ENCODE results near the gene CNTN1.

The CNTN1 gene

GRCh38 chr12:40828593-40828990 is 136.4 kb downstream of the CNTN1 start:
- Histone ChIP-seq H3K4ac (ENCODE audit: low read depth, low read length) (no peak overlapping the region), H3K36me3 (ENCODE audit: control insufficient read depth, insufficient read depth, low read length) (no peaks in the 10 kb centered on the region), H3K4me2 (ENCODE audit: low read length) (no peak overlapping the region), H3K23ac (ENCODE audit: low read length) (no peak overlapping the region), H3K4me3 (ENCODE audit: low read length) (no peak overlapping the region), H4K8ac (ENCODE audit: low read depth, low read length) (no peak overlapping the region), H3K79me2 (ENCODE audit: control insufficient read depth, insufficient read depth, low read length) (no peaks in the 10 kb centered on the region), H3K79me1 (ENCODE audit: low read length) (no peaks in the 10 kb centered on the region), H3K18ac (ENCODE audit: low read length) (no peak overlapping the region), H3K9ac (ENCODE audit: low read length) (no peak overlapping the region), H2AK5ac (ENCODE audit: low read length) (no peak overlapping the region), H2BK15ac (replicated peaks; ENCODE audit: low read depth) (no peak overlapping the region), H3K27me3 (ENCODE audit: insufficient read depth, low read length, poor library complexity) (no peaks in the 10 kb centered on the region), H3K27ac (ENCODE audit: low read depth, low read length) (no peak overlapping the region), H4K5ac (ENCODE audit: low read length) (no peak overlapping the region), H3K56ac (ENCODE audit: low read length) (no peak overlapping the region), H2BK5ac (ENCODE audit: low read length) (no peak overlapping the region), H3K4me1 (ENCODE audit: control insufficient read depth, low read depth, low read length) (no peaks in the 10 kb centered on the region), H2BK120ac (ENCODE audit: low read depth, low read length) (no peak overlapping the region)
- no CpG with 5 or more reads among the region's 5 CpGs for WGBS (ENCODE audit: extremely low coverage, insufficient coverage, low lambda C conversion rate)
- DNase-seq = no peak

GRCh38 chr12:40829738-40830144 is 137.5 kb downstream of the CNTN1 start:
- Histone ChIP-seq H3K4me2 (ENCODE audit: low read length) (no peak overlapping the region), H4K5ac (ENCODE audit: low read length) (no peak overlapping the region), H2AK5ac (ENCODE audit: low read length) (no peak overlapping the region), H2BK15ac (replicated peaks; ENCODE audit: low read depth) (no peak overlapping the region), H3K23ac (ENCODE audit: low read length) (no peak overlapping the region), H3K9ac (ENCODE audit: low read length) (no peak overlapping the region), H3K36me3 (ENCODE audit: control insufficient read depth, insufficient read depth, low read length) (no peaks in the 10 kb centered on the region), H3K27me3 (ENCODE audit: insufficient read depth, low read length, poor library complexity) (no peaks in the 10 kb centered on the region), H2BK5ac (ENCODE audit: low read length) (no peak overlapping the region), H4K8ac (ENCODE audit: low read depth, low read length) (no peak overlapping the region), H3K18ac (ENCODE audit: low read length) (no peak overlapping the region), H3K56ac (ENCODE audit: low read length) (no peak overlapping the region), H3K4ac (ENCODE audit: low read depth, low read length) (no peak overlapping the region), H3K79me2 (ENCODE audit: control insufficient read depth, insufficient read depth, low read length) (no peaks in the 10 kb centered on the region), H3K27ac (ENCODE audit: low read depth, low read length) (no peak overlapping the region), H3K79me1 (ENCODE audit: low read length) (no peaks in the 10 kb centered on the region), H3K4me1 (ENCODE audit: control insufficient read depth, low read depth, low read length) (no peaks in the 10 kb centered on the region), H2BK120ac (ENCODE audit: low read depth, low read length) (no peak overlapping the region), H3K4me3 (ENCODE audit: low read length) (no peak overlapping the region)
- no CpG with 5 or more reads among the region's 1 CpG for WGBS (ENCODE audit: extremely low coverage, insufficient coverage, low lambda C conversion rate)
- no peak for DNase-seq

- H4K5ac ChIP-seq (ENCODE audit: low read length) = no peak overlapping the region
- no peak overlapping the region for H3K23ac ChIP-seq (ENCODE audit: low read length)
- H2BK5ac ChIP-seq (ENCODE audit: low read length) = no peak overlapping the region
- no peaks in the 10 kb centered on the region for H3K79me1 ChIP-seq (ENCODE audit: low read length)
- H3K36me3 ChIP-seq (ENCODE audit: control insufficient read depth, insufficient read depth, low read length) = no peaks in the 10 kb centered on the region
- H3K4me3 ChIP-seq (ENCODE audit: low read length) = no peak overlapping the region
- H2BK120ac ChIP-seq (ENCODE audit: low read depth, low read length) = no peak overlapping the region
- no peak overlapping the region for H3K4me2 ChIP-seq (ENCODE audit: low read length)
- H3K79me2 ChIP-seq (ENCODE audit: control insufficient read depth, insufficient read depth, low read length) = no peaks in the 10 kb centered on the region
- no peak overlapping the region for H3K56ac ChIP-seq (ENCODE audit: low read length)
- H3K9ac ChIP-seq (ENCODE audit: low read length) = no peak overlapping the region
- H4K8ac ChIP-seq (ENCODE audit: low read depth, low read length) = no peak overlapping the region
- no peak for DNase-seq
- H3K4ac ChIP-seq (ENCODE audit: low read depth, low read length) = no peak overlapping the region
- H3K27me3 ChIP-seq (ENCODE audit: insufficient read depth, low read length, poor library complexity) = no peaks in the 10 kb centered on the region
- H3K4me1 ChIP-seq (ENCODE audit: control insufficient read depth, low read depth, low read length) = no peaks in the 10 kb centered on the region
- no peak overlapping the region for H3K27ac ChIP-seq (ENCODE audit: low read depth, low read length)
- H3K18ac ChIP-seq (ENCODE audit: low read length) = no peak overlapping the region
- no peak overlapping the region for H2BK15ac ChIP-seq (replicated peaks; ENCODE audit: low read depth)
- no peak overlapping the region for H2AK5ac ChIP-seq (ENCODE audit: low read length)
Observed at GRCh38 chr12:40831916-40832315, 139.7 kb downstream of the CNTN1 start.

- H3K4ac ChIP-seq (ENCODE audit: low read depth, low read length) = no peak overlapping the region
- no peaks in the 10 kb centered on the region for H3K4me1 ChIP-seq (ENCODE audit: control insufficient read depth, low read depth, low read length)
- H3K27me3 ChIP-seq (ENCODE audit: insufficient read depth, low read length, poor library complexity) = no peaks in the 10 kb centered on the region
- H3K36me3 ChIP-seq (ENCODE audit: control insufficient read depth, insufficient read depth, low read length) = no peaks in the 10 kb centered on the region
- H3K79me2 ChIP-seq (ENCODE audit: control insufficient read depth, insufficient read depth, low read length) = no peaks in the 10 kb centered on the region
- H4K8ac ChIP-seq (ENCODE audit: low read depth, low read length) = no peak overlapping the region
- DNase-seq = peak; percentile 61
- WGBS (ENCODE audit: extremely low coverage, insufficient coverage, low lambda C conversion rate) = no CpG with 5 or more reads among the region's 2 CpGs
- no peak overlapping the region for H3K9ac ChIP-seq (ENCODE audit: low read length)
- H4K5ac ChIP-seq (ENCODE audit: low read length) = no peak overlapping the region
- no peaks in the 10 kb centered on the region for H3K79me1 ChIP-seq (ENCODE audit: low read length)
- no peak overlapping the region for H2AK5ac ChIP-seq (ENCODE audit: low read length)
- no peak overlapping the region for H3K4me3 ChIP-seq (ENCODE audit: low read length)
- no peak overlapping the region for H3K56ac ChIP-seq (ENCODE audit: low read length)
- no peak overlapping the region for H3K18ac ChIP-seq (ENCODE audit: low read length)
- H3K4me2 ChIP-seq (ENCODE audit: low read length) = no peak overlapping the region
- H2BK15ac ChIP-seq (replicated peaks; ENCODE audit: low read depth) = no peak overlapping the region
- H3K27ac ChIP-seq (ENCODE audit: low read depth, low read length) = no peak overlapping the region
- H2BK120ac ChIP-seq (ENCODE audit: low read depth, low read length) = no peak overlapping the region
- H3K23ac ChIP-seq (ENCODE audit: low read length) = no peak overlapping the region
- H2BK5ac ChIP-seq (ENCODE audit: low read length) = no peak overlapping the region
Observed at GRCh38 chr12:40832668-40833067, 140.4 kb downstream of the CNTN1 start.

GRCh38 chr12:40833818-40834217 is 141.6 kb downstream of the CNTN1 start:
- Histone ChIP-seq H2BK5ac (ENCODE audit: low read length) (no peak overlapping the region), H3K79me1 (ENCODE audit: low read length) (no peaks in the 10 kb centered on the region), H4K8ac (ENCODE audit: low read depth, low read length) (no peak overlapping the region), H2BK120ac (ENCODE audit: low read depth, low read length) (no peak overlapping the region), H3K4ac (ENCODE audit: low read depth, low read length) (no peak overlapping the region), H3K9ac (ENCODE audit: low read length) (no peak overlapping the region), H2BK15ac (replicated peaks; ENCODE audit: low read depth) (no peak overlapping the region), H2AK5ac (ENCODE audit: low read length) (no peak overlapping the region), H3K23ac (ENCODE audit: low read length) (no peak overlapping the region), H3K79me2 (ENCODE audit: control insufficient read depth, insufficient read depth, low read length) (no peaks in the 10 kb centered on the region), H3K18ac (ENCODE audit: low read length) (no peak overlapping the region), H3K36me3 (ENCODE audit: control insufficient read depth, insufficient read depth, low read length) (no peaks in the 10 kb centered on the region), H3K56ac (ENCODE audit: low read length) (no peak overlapping the region), H3K27ac (ENCODE audit: low read depth, low read length) (no peak overlapping the region), H3K27me3 (ENCODE audit: insufficient read depth, low read length, poor library complexity) (no peaks in the 10 kb centered on the region), H4K5ac (ENCODE audit: low read length) (no peak overlapping the region), H3K4me3 (ENCODE audit: low read length) (no peak overlapping the region), H3K4me2 (ENCODE audit: low read length) (no peak overlapping the region), H3K4me1 (ENCODE audit: control insufficient read depth, low read depth, low read length) (no peaks in the 10 kb centered on the region)
- no CpG with 5 or more reads among the region's 2 CpGs for WGBS (ENCODE audit: extremely low coverage, insufficient coverage, low lambda C conversion rate)
- no peak for DNase-seq

GRCh38 chr12:40834321-40834720 is 142.1 kb downstream of the CNTN1 start:
- Histone ChIP-seq H3K27me3 (ENCODE audit: insufficient read depth, low read length, poor library complexity) (no peaks in the 10 kb centered on the region), H3K79me1 (ENCODE audit: low read length) (no peaks in the 10 kb centered on the region), H3K27ac (ENCODE audit: low read depth, low read length) (no peak overlapping the region), H3K4me2 (ENCODE audit: low read length) (no peak overlapping the region), H3K56ac (ENCODE audit: low read length) (no peak overlapping the region), H3K4ac (ENCODE audit: low read depth, low read length) (no peak overlapping the region), H3K23ac (ENCODE audit: low read length) (no peak overlapping the region), H4K8ac (ENCODE audit: low read depth, low read length) (no peak overlapping the region), H2BK5ac (ENCODE audit: low read length) (no peak overlapping the region), H4K5ac (ENCODE audit: low read length) (no peak overlapping the region), H2BK15ac (replicated peaks; ENCODE audit: low read depth) (no peak overlapping the region), H2BK120ac (ENCODE audit: low read depth, low read length) (no peak overlapping the region), H3K79me2 (ENCODE audit: control insufficient read depth, insufficient read depth, low read length) (no peaks in the 10 kb centered on the region), H3K4me1 (ENCODE audit: control insufficient read depth, low read depth, low read length) (no peaks in the 10 kb centered on the region), H2AK5ac (ENCODE audit: low read length) (no peak overlapping the region), H3K36me3 (ENCODE audit: control insufficient read depth, insufficient read depth, low read length) (no peaks in the 10 kb centered on the region), H3K18ac (ENCODE audit: low read length) (no peak overlapping the region), H3K9ac (ENCODE audit: low read length) (no peak overlapping the region), H3K4me3 (ENCODE audit: low read length) (no peak overlapping the region)
- no peak for DNase-seq
- no CpG with 5 or more reads among the region's 5 CpGs for WGBS (ENCODE audit: extremely low coverage, insufficient coverage, low lambda C conversion rate)
